Activated CD4-positive, alpha-beta T cell treated with anti-CD3 and anti-CD28 coated beads, Interleukin-2, amount 50 U/mL, for 16 hours (primary cell): ENCODE results near the gene SKI.

ENCODE experiments used
- DNase-seq: peaks from one replicate; pipeline ENCODE4 v3.0.0-alpha.2; 2020

SKI gene

DNA sequence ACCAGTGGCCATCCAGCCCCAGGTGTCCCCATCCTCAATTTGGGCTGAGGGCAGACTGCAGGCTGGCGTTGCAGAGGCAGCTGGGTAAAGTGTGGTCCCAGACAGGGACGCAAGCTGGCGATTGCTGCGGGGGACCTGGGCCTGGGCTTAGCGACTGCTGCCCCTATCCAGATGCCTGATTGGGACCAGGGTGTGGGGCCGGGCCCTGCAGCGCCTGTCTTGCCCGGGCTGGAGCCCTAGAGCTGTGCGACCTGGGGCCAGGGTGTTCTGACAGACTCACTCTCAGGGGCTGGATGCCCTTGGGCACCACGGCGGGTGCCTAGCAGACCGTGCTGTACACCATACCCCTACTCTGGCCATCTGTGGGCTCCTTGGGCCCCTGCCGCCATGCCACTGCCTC lies 17.3 kb upstream of the SKI start:
- DNase-seq, result no peak

- DNase-seq, result no peak
Measured at GRCh38 chr1:2212274-2212531, 15.9 kb upstream of the SKI start.

- DNase-seq, result peak; percentile 52
Measured at GRCh38 chr1:2212532-2213491, 15.3 kb upstream of the SKI start.

GRCh38 chr1:2213576-2214505 lies 14.3 kb upstream of the SKI start:
- no peak for DNase-seq

- DNase-seq, result no peak
Measured at GRCh38 chr1:2214541-2215241, 13.4 kb upstream of the SKI start.

DNA sequence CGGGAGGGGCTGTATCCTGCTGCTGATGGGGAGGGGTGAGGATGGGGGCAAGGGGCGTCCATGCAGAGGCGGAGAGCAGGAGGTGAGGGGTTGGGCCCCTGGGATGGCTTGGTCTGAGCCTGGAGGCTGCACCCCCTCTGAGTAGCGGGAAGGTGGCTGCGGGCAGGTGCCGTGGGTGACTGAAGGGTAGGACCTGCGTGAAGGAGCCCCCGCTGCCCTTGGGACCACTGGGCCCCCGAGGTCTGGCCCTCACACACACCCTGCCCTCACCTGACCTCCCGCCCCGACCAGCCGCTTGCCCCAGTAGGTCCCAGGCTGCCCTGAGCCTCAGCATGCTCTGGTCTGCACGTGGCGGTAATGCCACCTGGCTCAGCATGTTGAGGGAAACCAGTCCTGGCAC lies 12.8 kb upstream of the SKI start:
- no peak for DNase-seq

- no peak for DNase-seq
Measured at GRCh38 chr1:2215909-2216766, 12.0 kb upstream of the SKI start.

DNA sequence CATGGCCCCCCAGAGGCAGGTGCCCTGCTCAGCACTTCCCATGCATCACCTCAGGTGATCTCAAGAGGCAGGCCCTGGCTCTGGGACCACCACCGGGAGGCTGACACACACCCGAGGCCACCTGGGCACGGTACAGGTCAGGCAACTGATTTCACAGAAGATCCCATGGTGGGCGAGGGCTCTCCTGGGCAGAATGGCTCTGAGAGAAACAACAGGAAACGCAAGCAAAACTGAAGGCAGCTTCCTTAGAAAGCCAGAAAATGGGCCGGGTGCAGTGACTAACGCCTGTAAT lies 11.4 kb upstream of the SKI start:
- DNase-seq, result no peak

DNA sequence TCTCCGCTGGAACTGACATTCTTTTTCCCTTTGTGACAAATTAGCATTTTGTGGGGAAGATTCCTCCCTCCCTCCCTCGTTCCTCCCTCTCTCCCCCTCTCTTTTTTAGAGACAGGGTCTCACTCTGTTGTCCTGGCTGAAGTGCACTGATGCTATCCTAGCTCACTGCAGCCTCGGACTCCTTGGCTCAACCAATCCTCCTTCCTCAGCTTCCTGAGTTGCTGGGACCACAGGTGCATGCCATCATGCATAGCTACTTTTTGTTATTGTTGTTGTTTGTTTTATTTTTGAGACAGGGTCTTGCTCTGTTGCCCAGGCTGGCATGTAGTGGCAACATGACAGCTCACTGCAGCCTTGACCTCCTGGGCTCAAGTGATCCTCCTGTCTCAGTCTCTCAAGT lies 6.8 kb upstream of the SKI start:
- no peak for DNase-seq

- DNase-seq, result no peak
Measured at GRCh38 chr1:2224170-2224584, 3.9 kb upstream of the SKI start.

DNA sequence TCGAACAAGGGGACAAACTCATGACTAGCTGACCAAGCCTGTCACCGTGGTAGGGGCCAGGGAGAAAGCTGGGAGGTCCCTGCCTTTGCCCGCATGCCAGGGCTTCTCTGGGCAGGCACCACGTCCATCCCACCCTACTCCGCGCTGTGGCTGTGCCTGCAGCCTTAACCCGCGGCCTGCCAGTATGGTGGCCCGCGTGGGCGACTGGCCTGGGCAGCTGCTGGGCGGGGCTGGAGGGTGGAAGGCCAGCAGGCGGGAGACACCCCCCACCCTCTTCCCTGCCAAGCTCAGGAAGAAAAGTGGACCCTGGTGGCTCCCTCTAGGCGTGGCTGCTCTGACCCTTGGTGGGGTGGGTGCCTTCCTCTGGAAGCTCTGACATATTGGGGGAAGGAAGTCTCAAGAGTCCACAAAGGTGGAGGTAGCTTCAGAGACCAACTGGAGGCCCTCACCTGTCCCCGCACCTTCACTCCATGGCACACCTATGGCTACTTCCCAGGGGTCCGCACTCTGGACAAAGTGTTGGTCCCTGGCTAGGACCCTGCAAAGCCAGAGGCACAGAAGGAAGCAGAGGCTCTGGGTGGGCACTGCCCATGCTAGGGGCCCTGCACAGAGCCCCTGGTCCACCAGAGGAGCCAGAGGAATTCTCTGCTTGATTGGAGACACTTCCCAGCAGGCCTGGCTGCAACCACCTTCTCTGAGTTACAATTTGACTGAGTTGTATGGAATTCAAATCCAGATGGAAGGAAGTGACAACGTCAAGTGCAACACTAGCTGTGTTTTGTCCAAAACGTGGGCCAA lies 3.3 kb upstream of the SKI start:
- DNase-seq, result no peak

DNA sequence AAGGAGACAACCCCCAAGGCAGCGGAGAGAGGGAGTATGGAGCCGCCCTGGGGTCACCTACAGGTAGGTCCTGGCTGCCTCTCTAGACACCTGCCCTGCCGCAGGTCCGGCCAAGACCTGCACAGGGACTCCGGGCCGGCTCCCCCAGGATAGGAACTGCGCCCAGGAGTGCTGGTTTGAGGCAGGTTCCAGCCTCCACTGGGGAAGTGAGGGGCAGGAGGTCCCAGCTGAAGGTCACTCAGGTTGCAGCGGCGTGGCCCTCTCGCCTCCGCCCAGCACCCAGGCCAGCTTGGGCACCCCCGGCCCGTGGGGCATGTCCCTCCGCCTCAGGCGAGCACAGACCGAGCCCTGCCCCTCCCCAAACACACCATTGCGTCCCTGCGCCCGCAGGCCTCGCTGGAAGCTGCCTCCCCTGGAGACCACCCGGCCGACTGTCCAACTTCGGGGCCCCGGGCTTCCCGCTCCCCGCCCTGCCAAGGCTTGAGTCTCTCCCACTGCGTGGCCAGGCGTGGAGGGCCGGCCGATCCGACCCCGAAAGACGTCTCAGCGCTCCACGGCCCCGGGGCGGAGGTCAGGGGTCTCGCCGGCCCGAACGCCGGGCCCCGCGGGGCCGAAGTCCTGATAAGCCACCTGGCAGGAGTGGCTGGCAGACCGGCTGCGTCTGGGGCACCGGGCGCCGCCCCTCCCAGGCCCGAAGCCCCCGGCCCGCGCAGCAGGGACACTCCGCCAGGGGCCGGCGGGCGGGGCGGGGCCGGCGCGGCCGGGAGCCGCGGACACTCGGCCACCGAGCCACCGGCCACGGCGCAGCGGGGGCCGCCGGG lies 1.4 kb upstream of the SKI start:
- DNase-seq, result no peak

DNA sequence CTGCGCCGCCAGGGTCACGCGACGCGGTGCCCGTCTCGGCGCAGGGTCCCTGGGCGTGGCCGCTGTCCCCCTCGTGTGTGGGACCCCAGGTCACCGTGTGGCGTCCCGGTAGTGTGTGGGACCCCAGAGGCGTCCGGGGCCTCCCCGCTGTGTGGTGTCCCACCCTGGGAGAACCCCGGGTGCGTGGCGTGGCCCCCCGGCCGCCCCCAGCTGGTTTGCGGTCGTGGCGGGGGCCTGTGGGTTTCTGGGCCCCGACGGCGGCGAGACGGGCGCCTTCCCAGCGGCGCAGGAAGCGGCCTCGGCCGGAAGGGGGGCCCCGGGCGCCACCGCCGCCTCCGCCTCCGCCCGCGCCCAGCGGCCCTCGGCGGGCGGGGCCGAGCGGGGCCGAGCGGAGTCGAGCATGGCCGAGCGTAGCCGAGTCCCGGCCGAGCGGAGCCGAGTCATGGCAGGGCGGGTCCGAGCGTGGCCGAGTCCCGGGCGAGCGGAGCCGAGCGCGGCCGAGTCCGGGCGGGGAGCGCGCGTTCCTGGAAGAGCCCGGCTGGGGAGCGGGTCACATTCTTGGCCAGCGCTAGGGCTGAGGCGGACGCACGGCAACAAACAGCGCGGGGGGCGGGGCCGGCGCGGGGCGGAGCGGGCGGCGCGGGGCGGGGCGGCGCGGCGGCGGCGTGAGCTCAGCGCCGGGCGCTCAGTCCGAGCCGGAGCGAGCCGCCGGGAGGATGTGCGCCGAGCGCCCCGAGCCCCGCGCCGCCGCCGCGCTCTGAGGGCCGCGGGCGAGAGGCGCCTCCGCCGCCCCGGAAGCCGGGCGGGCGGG lies 568 bp upstream of the SKI start:
- DNase-seq, result peak; percentile 98

DNA sequence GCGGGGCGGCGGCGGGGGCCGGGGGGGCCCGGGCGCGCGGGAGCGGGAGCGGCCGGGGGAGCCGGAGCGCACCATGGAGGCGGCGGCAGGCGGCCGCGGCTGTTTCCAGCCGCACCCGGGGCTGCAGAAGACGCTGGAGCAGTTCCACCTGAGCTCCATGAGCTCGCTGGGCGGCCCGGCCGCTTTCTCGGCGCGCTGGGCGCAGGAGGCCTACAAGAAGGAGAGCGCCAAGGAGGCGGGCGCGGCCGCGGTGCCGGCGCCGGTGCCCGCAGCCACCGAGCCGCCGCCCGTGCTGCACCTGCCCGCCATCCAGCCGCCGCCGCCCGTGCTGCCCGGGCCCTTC lies 546 bp downstream of the SKI start:
- peak; percentile 31 for DNase-seq

GRCh38 chr1:2229037-2229864 lies 1.1 kb downstream of the SKI start:
- DNase-seq, result peak; percentile 74

- no peak for DNase-seq
Measured at GRCh38 chr1:2229911-2230731, 2.0 kb downstream of the SKI start.

DNA sequence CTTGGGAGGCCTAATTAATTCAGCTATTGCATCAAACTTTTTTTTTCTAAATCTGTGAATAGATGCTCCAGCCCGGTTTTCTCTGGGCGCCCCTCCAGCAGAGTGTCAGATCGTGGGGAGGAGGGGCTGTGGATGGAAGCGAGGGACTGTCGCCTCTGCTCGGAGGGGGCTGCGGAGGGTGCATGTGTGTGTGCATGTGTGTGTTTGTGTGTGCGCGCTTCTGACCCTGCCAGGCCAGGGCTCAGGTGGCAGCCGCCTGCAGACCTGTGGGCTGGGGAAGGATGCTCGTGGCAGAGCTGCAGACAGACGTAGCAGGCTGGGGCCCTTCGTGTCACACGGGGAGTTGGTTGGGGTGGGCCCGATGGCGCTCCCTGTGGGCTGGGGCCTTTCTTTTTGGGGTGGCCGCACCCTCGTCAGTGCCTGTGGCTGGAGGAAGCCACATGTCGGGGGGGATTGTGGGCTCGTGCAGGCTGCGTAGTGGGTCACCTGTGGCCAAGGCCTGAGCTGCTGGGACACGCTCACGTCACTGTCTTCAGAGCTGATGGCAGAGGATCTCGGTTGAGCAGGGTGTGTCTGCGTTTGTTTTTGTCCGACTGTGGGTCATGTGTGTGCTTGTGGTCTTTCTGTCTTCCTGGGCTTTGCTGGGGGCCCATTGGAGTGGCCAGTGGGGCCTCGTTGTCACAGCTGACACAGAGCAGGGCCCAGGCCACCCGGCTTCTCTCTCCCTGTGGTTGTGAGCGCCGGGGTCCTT lies 2.8 kb downstream of the SKI start:
- DNase-seq, result peak; percentile 39
